IPS-20b (cell line): ENCODE data around the gene MYO5B.

Experiments
- H3K27ac ChIP-seq: one replicate; pipeline ENCODE4 v1.5.1; 2013; ENCODE audit warnings: low read length
- H3K27me3 ChIP-seq: 2 replicates; pipeline ENCODE4 v1.6.1; 2013; ENCODE audit warnings: mild to moderate bottlenecking, low read length, inconsistent platforms; ENCODE audit not compliant: insufficient read depth
- H3K36me3 ChIP-seq: 2 replicates; pipeline ENCODE4 v1.6.1; 2013; ENCODE audit warnings: low read depth, mild to moderate bottlenecking, inconsistent platforms, low read length, moderate library complexity; ENCODE audit not compliant: insufficient read depth
- H3K4me1 ChIP-seq: 2 replicates; pipeline ENCODE4 v1.6.1; 2013; ENCODE audit warnings: mild to moderate bottlenecking, control low read depth, inconsistent platforms, low read length, moderate library complexity; ENCODE audit not compliant: insufficient read depth
- H3K4me3 ChIP-seq: 2 replicates; pipeline ENCODE4 v1.5.1; 2013; ENCODE audit warnings: mild to moderate bottlenecking, low read length, inconsistent platforms
- H3K9ac ChIP-seq: 2 replicates; pipeline ENCODE4 v1.6.1; 2013; ENCODE audit warnings: low read depth, mild to moderate bottlenecking, inconsistent platforms, low read length, moderate library complexity
- H3K9me3 ChIP-seq: 2 replicates; pipeline ENCODE4 v1.6.1; 2013; ENCODE audit warnings: mild to moderate bottlenecking, low read depth, low read length, inconsistent platforms; ENCODE audit not compliant: insufficient read depth

The MYO5B gene

DNA sequence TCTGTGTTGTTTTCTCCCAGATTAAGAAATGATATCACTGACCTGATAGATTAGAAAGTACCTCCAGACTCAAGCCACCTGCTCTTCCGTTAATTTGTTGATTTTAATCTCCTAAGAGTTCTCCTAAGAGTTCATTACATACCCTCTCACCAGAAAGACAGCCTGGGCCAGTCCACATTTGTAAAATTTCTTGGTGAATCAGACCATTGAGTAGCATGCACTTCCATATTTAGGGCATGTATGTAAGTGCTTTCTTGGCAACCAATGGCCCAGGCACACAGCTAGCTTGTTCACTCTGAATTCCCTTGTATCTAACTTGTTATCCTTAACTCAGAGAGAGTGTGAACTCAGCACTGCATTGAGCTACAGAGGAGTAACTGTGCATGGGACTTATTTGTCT is 223.5 kb downstream of the MYO5B start:
- Histone ChIP-seq H3K9me3 (no peaks in the 10 kb centered on the region), H3K9ac (no peak overlapping the region), H3K4me3 (no peak overlapping the region), H3K27ac (no peak overlapping the region), H3K4me1 (no peaks in the 10 kb centered on the region), H3K27me3 (no peaks in the 10 kb centered on the region), H3K36me3 (no peaks in the 10 kb centered on the region)

DNA sequence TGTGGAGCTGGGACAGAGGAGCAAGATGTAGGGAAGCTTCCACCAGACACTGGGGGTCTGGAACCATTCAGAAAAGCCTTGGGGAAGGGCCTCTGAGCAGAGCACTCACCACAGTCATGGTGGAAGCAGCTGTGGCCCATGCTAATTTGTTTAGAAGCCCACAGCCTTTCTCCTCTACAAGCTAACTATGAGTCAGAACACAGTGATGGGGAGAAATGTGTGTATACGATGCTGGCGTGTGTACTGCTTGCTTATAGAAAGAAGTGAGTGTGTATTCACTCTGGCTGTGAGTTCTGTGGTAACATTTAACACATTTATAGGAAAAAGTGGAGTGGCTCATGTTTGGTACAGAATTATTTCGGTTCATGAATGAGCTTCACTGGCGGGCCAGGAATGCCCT is 224.6 kb downstream of the MYO5B start:
- Histone ChIP-seq H3K9ac (no peak overlapping the region), H3K36me3 (no peaks in the 10 kb centered on the region), H3K27me3 (no peaks in the 10 kb centered on the region), H3K4me1 (no peaks in the 10 kb centered on the region), H3K4me3 (no peak overlapping the region), H3K9me3 (no peaks in the 10 kb centered on the region), H3K27ac (no peak overlapping the region)

DNA sequence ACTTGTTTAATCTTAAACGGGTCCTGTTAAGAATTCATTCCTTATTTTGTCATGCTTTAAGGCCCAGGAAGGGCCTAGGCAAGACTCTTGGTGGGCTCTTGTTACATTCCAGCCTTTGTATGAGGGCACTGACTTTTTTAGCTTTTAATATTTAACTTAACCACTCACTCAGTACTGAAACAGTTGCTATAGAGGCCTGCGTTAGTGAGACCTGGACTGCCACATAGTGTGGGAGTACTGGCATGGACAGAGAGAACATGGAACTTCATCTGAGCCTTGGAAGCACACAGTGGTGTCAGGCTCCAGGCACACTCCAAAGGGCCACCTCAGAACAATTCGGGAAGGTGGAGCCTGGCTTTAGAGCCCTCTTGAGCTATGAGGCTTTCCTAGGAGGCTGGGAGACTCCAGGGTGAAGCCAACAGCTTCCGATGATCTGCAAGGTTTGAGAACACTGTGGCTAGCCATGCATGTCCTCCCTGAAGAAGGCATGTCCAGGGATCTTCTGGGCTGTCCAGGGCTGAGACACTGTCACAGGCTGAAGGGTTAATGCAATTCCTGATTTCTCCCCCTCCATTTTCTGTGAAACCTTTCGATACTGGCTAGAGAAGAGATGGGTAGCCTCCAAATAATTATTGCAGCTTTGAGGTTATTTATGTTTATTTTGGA is 226.2 kb downstream of the MYO5B start:
- H3K4me3 ChIP-seq: no peak overlapping the region
- H3K9me3 ChIP-seq: no peaks in the 10 kb centered on the region
- H3K27ac ChIP-seq: no peak overlapping the region
- no peak overlapping the region for H3K9ac ChIP-seq
- H3K36me3 ChIP-seq: no peaks in the 10 kb centered on the region
- no peaks in the 10 kb centered on the region for H3K4me1 ChIP-seq
- no peaks in the 10 kb centered on the region for H3K27me3 ChIP-seq

GRCh38 chr18:49967636-49968313 is 227.2 kb downstream of the MYO5B start:
- H3K4me1 ChIP-seq: no peaks in the 10 kb centered on the region
- H3K27me3 ChIP-seq: no peaks in the 10 kb centered on the region
- no peak overlapping the region for H3K27ac ChIP-seq
- no peaks in the 10 kb centered on the region for H3K36me3 ChIP-seq
- H3K9me3 ChIP-seq: no peaks in the 10 kb centered on the region
- no peak overlapping the region for H3K4me3 ChIP-seq
- H3K9ac ChIP-seq: no peak overlapping the region

DNA sequence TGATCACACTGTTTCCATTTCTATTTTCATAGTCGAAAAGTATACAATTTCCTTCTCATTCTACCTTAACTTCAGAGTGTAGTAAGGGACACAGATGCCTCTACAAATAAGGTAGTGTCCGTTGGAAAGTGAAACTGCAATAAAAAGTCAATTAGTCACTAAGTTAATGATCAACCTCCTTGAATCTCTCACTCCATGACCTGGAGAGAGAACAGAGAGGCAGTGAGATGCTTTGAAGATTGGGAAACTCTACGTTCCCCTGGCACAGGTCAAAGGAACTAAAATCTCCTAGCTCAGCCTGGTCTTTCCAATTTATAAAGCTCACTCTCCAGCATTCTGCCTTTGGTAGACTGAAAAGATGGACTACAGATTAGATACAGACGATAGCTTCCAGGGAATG is 227.8 kb downstream of the MYO5B start:
- no peaks in the 10 kb centered on the region for H3K27me3 ChIP-seq
- no peaks in the 10 kb centered on the region for H3K36me3 ChIP-seq
- H3K9me3 ChIP-seq: no peaks in the 10 kb centered on the region
- no peaks in the 10 kb centered on the region for H3K4me1 ChIP-seq
- no peak overlapping the region for H3K9ac ChIP-seq
- H3K27ac ChIP-seq: no peak overlapping the region
- H3K4me3 ChIP-seq: no peak overlapping the region

DNA sequence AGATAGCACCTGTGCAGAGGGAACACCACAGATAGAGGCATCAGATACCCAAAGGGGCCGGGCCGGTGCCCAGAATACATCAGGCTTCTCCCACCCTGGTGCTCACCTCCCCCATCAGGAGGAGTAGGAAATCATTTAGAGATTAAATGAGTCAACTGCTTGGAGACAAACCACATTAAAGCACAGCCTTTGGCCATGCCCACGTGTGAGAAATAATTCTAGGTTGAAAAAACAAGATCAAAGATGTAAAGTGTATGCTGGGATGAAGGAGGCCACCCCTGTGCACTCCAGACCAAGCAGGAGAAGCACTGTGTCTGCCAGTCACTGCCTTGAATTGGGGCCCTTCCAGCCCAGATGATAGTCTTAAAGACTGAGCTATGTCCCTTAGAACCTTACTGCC is 228.9 kb downstream of the MYO5B start:
- Histone ChIP-seq H3K27me3 (no peaks in the 10 kb centered on the region), H3K9ac (no peak overlapping the region), H3K4me1 (no peaks in the 10 kb centered on the region), H3K9me3 (no peaks in the 10 kb centered on the region), H3K36me3 (no peaks in the 10 kb centered on the region), H3K4me3 (no peak overlapping the region), H3K27ac (no peak overlapping the region)

DNA sequence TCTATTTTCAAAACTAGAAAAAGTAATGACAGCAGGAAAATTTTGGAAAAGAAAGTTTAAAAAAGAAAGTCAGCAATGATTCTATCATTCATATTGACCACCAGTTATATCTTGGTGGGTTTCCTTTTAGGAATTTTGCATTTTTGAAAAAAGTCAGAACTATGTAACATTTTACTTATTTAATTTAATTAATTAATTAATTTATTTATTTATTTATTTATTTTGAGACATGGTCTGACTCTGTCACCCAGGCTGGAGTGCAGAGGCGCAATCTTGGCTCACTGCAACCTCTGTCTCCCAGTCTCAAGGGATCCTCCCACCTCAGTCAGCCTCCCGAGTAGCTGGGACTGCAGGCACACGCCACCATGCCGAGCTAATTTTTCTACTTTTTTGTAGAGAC is 231.7 kb downstream of the MYO5B start:
- no peak overlapping the region for H3K9ac ChIP-seq
- no peak overlapping the region for H3K4me3 ChIP-seq
- H3K4me1 ChIP-seq: no peaks in the 10 kb centered on the region
- no peaks in the 10 kb centered on the region for H3K9me3 ChIP-seq
- no peaks in the 10 kb centered on the region for H3K27me3 ChIP-seq
- H3K36me3 ChIP-seq: no peaks in the 10 kb centered on the region
- H3K27ac ChIP-seq: no peak overlapping the region

DNA sequence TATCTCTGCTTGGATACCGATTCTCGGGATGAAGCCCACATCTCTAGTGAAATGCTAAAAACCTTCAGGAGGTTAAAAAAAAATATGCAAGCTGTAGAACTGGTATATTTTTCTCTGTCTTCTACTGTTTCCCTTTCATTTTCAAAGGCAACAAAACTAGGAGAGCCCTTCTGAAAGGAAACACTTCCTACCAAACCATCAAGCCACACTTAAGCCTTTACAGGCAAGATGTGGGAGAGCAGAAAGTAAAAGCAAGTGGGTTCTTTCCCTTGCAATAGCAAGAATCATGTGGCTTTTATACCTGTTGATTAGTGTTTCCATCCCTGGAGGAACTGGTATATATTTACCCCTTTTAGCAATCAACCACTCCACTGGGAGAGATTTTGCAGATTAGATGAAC is 233.7 kb downstream of the MYO5B start:
- no peak overlapping the region for H3K27ac ChIP-seq
- no peaks in the 10 kb centered on the region for H3K36me3 ChIP-seq
- no peak overlapping the region for H3K9ac ChIP-seq
- no peaks in the 10 kb centered on the region for H3K4me1 ChIP-seq
- H3K9me3 ChIP-seq: no peaks in the 10 kb centered on the region
- H3K27me3 ChIP-seq: no peaks in the 10 kb centered on the region
- H3K4me3 ChIP-seq: no peak overlapping the region

- Histone ChIP-seq H3K4me1 (no peaks in the 10 kb centered on the region), H3K4me3 (no peak overlapping the region), H3K27ac (no peak overlapping the region), H3K36me3 (no peaks in the 10 kb centered on the region), H3K9me3 (no peaks in the 10 kb centered on the region), H3K27me3 (no peaks in the 10 kb centered on the region), H3K9ac (no peak overlapping the region)
These were observed 234.6 kb downstream of the MYO5B start for GRCh38 chr18:49960376-49960775.

DNA sequence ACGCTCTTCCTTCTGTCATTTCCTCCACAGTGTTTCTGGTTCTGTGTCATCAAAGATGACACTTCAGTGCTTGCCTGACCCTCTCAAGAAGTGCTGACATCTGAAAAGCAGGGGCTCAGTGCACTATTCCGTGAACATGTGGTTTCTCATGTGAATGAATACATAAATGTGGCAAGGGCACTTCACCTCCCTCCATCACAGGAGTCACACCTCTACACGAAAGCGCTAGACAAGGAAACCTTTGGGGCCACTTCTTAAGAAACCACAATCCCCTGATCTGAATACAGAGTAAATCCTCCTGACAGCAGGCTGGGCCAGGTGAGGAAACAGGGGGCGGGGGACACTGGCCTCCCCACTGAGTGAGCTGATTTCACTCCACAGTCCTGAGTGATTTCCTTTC is 235.8 kb downstream of the MYO5B start:
- H3K27me3 ChIP-seq: no peaks in the 10 kb centered on the region
- no peak overlapping the region for H3K27ac ChIP-seq
- no peak overlapping the region for H3K4me3 ChIP-seq
- no peaks in the 10 kb centered on the region for H3K4me1 ChIP-seq
- no peak overlapping the region for H3K9ac ChIP-seq
- H3K36me3 ChIP-seq: no peaks in the 10 kb centered on the region
- H3K9me3 ChIP-seq: no peaks in the 10 kb centered on the region

DNA sequence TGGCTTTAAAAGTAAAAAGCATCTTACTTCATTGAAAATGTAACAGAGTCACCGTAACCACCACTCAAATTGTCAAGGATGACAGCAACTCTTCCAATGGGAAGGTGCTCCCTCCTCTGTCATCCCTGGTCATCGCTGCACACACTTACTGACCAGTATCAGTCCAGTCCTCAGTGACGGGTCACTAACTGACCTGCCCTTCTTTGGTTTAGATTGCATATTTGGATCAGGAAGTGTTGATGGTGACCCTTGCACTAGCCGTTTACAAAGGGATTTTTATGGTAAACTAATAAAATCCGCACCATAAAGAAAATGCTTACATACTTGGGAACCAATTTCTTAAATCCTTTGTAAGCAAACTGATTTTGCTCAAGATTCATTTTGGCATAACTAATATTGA is 239.7 kb downstream of the MYO5B start:
- Histone ChIP-seq H3K9me3 (no peaks in the 10 kb centered on the region), H3K27ac (no peak overlapping the region), H3K4me1 (no peaks in the 10 kb centered on the region), H3K9ac (no peak overlapping the region), H3K36me3 (no peaks in the 10 kb centered on the region), H3K4me3 (no peak overlapping the region), H3K27me3 (no peaks in the 10 kb centered on the region)

DNA sequence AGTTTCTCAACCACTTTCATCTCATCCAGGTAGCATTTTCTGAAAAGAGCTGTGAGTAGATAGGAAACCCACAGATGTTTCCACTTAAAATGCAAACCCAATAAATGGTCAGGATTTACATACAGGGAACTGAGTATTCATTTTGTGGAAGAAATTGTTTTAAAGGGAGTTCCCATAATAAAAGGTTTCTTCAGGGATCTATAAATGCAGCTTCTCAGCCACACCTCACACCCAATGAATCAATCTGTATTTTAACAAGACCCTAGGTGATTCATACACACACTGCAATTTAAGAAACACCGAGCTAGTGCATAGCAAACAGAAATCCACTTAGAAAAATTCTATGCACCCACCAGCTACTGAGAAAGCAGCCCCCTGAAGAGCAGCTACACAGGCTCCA is 241.6 kb downstream of the MYO5B start:
- H3K9me3 ChIP-seq: no peaks in the 10 kb centered on the region
- no peak overlapping the region for H3K4me3 ChIP-seq
- H3K36me3 ChIP-seq: no peaks in the 10 kb centered on the region
- H3K4me1 ChIP-seq: no peaks in the 10 kb centered on the region
- H3K27me3 ChIP-seq: no peaks in the 10 kb centered on the region
- H3K9ac ChIP-seq: no peak overlapping the region
- no peak overlapping the region for H3K27ac ChIP-seq
